Heart left ventricle (tissue), 13 donors: ENCODE measurements around the gene KRTAP5-6.
"Not testable (repeated sequence)": the region's sequence is repeated elsewhere in the genome, so short reads cannot be mapped to it uniquely, and the experiment has no call there.

Source experiments
- CTCF ChIP-seq, 12 donors: fragments of 200-600 bp; sonication (generic) in 4 of 12; IDR thresholded peaks; one replicate each; pipeline versions ENCODE4 v1.5.0 to v1.8.0; 2018 to 2022; ENCODE audit warnings: antibody characterized with exemption in 12 of 12, mild to moderate bottlenecking in 5 of 12
- POLR2A ChIP-seq, 2 donors: fragments of 450-650 bp; IDR thresholded peaks; one replicate each; pipeline ENCODE4 v1.6.1; 2017; ENCODE audit warnings: antibody characterized with exemption in 2 of 2, mild to moderate bottlenecking in 2 of 2, moderate library complexity in 2 of 2
- donor health status: ischemic (EF 13 %, LVEDD 7.1; RV severe dilation, severe dysfunction).
- donor health status: DM: no; HTN: yes; CAD: no.
- donor health status: DM: no; HTN: no; CAD: no.
- donor health status: ischemic (EF 25% LVEDD 6.9; RV normal size, moderate dysfunction).
- donor health status: ischemic (EF 25% LVEDD 5.7; RV mildly dilated, moderate dysfunction).
- donor health status: ischemic (EF 35%, LVEDD 5.7; RV mildly dilated, moderate dysfunction).
- donor health status: nonischemic (EF 11% LVEDD 7.7; RV severe dilation, severe dysfunction).
- donor health status: DM: yes; HTN: yes; CAD: no.
- donor health status: PGD.
- donor health status: ischemic (EF 29% LVEDD 5.4; RV normal size, mild dysfunction).
- donor health status: nonischemic (EF 23%, LVEDD 6.1; RV moderate dilation, normal function).

- TF ChIP-seq CTCF, POLR2A (IDR thresholded peaks at IDR 0.05): not testable (repeated sequence)
Measured at GRCh38 chr11:1661454-1662269, 35.3 kb upstream of the KRTAP5-6 start.
